A549 (cell line): ENCODE results near the gene TNIP2. TPM values are rescaled to one million over a fixed set of nuclear protein-coding genes. Genes with fewer than 3 reads are reported as not detected.

Experiments used
- ATAC-seq, 2 experiments: fragments of 200-7000 bp in 1 of 2; fragments of >200 bp in 1 of 2; cut with Nextera tagmentation in 1 of 2; cut with Tn5 transposase in 1 of 2; 3 replicates each; pipeline versions ENCODE4 v1.8.0 to v1.9.1; 2018 to 2020; ENCODE audit warnings: mild to moderate bottlenecking in 1 of 2, moderate library complexity in 1 of 2
- CTCF ChIA-PET: fragments of 300-600 bp; sonication (Branson Sonifier 250); formaldehyde crosslinking; extraction: SDS; loops from one replicate; lab custom pipeline; 2021; ENCODE audit warnings: antibody characterized with exemption, inconsistent platforms; lab: Yijun Ruan, JAX
- POLR2A ChIA-PET: fragments of 350-600 bp; formaldehyde crosslinking; extraction: SDS; loops from one replicate; lab custom pipeline; 2021; ENCODE audit warnings: antibody characterized with exemption, inconsistent platforms; lab: Yijun Ruan, JAX
- DNase-seq, 2 experiments: peaks; one replicate each; pipeline versions ENCODE4 v3.0.0 to v3.0.0-alpha.2; 2011 to 2016; ENCODE audit warnings: low read depth in 1 of 2, low spot score in 1 of 2
- FAIRE-seq: peaks from 2 replicates; lab custom pipeline; 2011; peaks lifted over from hg19 to GRCh38; lab: Jason Lieb, UNC
- H3K27ac ChIP-seq, 2 experiments: fragments of >200 bp; sonication (Bioruptor Twin); formaldehyde crosslinking; 3 replicates each; pipeline ENCODE4 v1.5.1; 2016 to 2017
- H3K4me1 ChIP-seq: fragments of >200 bp; sonication (Bioruptor Twin); formaldehyde crosslinking; 3 replicates; pipeline ENCODE4 v1.6.1; 2016
- H3K4me2 ChIP-seq: fragments of >200 bp; sonication (Bioruptor Twin); formaldehyde crosslinking; 3 replicates; pipeline ENCODE4 v1.6.1; 2016
- H3K4me3 ChIP-seq: fragments of >200 bp; sonication (Bioruptor Twin); formaldehyde crosslinking; 3 replicates; pipeline ENCODE4 v1.5.1; 2016
- H3K9me3 ChIP-seq: fragments of >200 bp; sonication (Bioruptor Twin); formaldehyde crosslinking; 3 replicates; pipeline ENCODE4 v1.6.1; 2016
- CEBPB ChIP-seq, 2 experiments: fragments of >200 bp in 1 of 2; sonication (Bioruptor Twin) in 1 of 2; formaldehyde crosslinking in 1 of 2; IDR thresholded peaks; 2 replicates each; pipeline ENCODE4 v1.6.1; 2012 to 2016
- CHD4 ChIP-seq: fragments of 200-600 bp; sonication (generic); IDR thresholded peaks from 2 replicates; pipeline ENCODE4 v1.6.1; 2016; ENCODE audit warnings: antibody characterized with exemption, mild to moderate bottlenecking, borderline replicate concordance
- EHF ChIP-seq: fragments of 250-450 bp; sonication (Bioruptor Pico); IDR thresholded peaks from 2 replicates; pipeline ENCODE4 v1.5.0; 2020; ENCODE audit warnings: mild to moderate bottlenecking
- EHMT2 ChIP-seq: fragments of 200-600 bp; sonication (generic); IDR thresholded peaks from 2 replicates; pipeline ENCODE4 v1.6.1; 2016; ENCODE audit warnings: antibody characterized with exemption, low read depth, mild to moderate bottlenecking, moderate library complexity
- ESRRA ChIP-seq: fragments of 150-350 bp; IDR thresholded peaks from 2 replicates; pipeline ENCODE4 v1.6.1; 2014; ENCODE audit warnings: mild to moderate bottlenecking, low read length, borderline replicate concordance
- FOSB ChIP-seq: fragments of 250-450 bp; sonication (Bioruptor Pico); IDR thresholded peaks from 2 replicates; pipeline ENCODE4 v1.5.0; 2020; ENCODE audit warnings: mild to moderate bottlenecking, moderate library complexity
- FOSL2 ChIP-seq, 2 experiments: fragments of 450-650 bp in 1 of 2; fragments of >200 bp in 1 of 2; sonication (Bioruptor Twin) in 1 of 2; formaldehyde crosslinking; IDR thresholded peaks; 2 replicates each; pipeline versions ENCODE4 v1.5.0 to v1.6.1; 2016 to 2020; ENCODE audit warnings: mild to moderate bottlenecking in 1 of 2, moderate library complexity in 1 of 2
- FOXS1 ChIP-seq: fragments of 250-450 bp; sonication (Bioruptor Pico); IDR thresholded peaks from 2 replicates; pipeline ENCODE4 v1.5.0; 2020; ENCODE audit warnings: mild to moderate bottlenecking, moderate library complexity
- GATA3 ChIP-seq: IDR thresholded peaks from 2 replicates; pipeline ENCODE4 v1.6.1; 2012; ENCODE audit warnings: borderline replicate concordance
- HES2 ChIP-seq: fragments of >200 bp; sonication (Bioruptor Twin); formaldehyde crosslinking; IDR thresholded peaks from 2 replicates; pipeline ENCODE4 v1.6.1; 2016
- HOXA7 ChIP-seq: fragments of 250-450 bp; sonication (Bioruptor Pico); IDR thresholded peaks from 2 replicates; pipeline ENCODE4 v1.5.0; 2020; ENCODE audit warnings: mild to moderate bottlenecking, moderate library complexity
- JUNB ChIP-seq: fragments of >200 bp; sonication (Bioruptor Twin); formaldehyde crosslinking; IDR thresholded peaks from 2 replicates; pipeline ENCODE4 v1.6.1; 2016
- MAFK ChIP-seq: fragments of 450-650 bp; IDR thresholded peaks from 2 replicates; pipeline ENCODE4 v1.6.1; 2014; ENCODE audit not compliant: partially characterized antibody
- MAX ChIP-seq: IDR thresholded peaks from 2 replicates; pipeline ENCODE4 v1.6.1; 2012
- NR3C1 ChIP-seq: fragments of >200 bp; sonication (Bioruptor Twin); formaldehyde crosslinking; IDR thresholded peaks from 3 replicates; pipeline ENCODE4 v1.6.1; 2017
- PHF8 ChIP-seq: fragments of 200-600 bp; sonication (generic); IDR thresholded peaks from 2 replicates; pipeline ENCODE4 v1.6.1; 2016; ENCODE audit warnings: low read depth, mild to moderate bottlenecking, antibody characterized with exemption, moderate library complexity, borderline replicate concordance
- RAD21 ChIP-seq, 2 experiments: fragments of >200 bp in 1 of 2; sonication (Bioruptor Twin) in 1 of 2; formaldehyde crosslinking in 1 of 2; IDR thresholded peaks in 1 of 2; conservative IDR thresholded peaks in 1 of 2; 2 replicates in 1 of 2; 3 replicates in 1 of 2; pipeline ENCODE4 v1.6.1; 2012 to 2018; ENCODE audit warnings: inconsistent platforms in 1 of 2
- RARB ChIP-seq: fragments of 250-450 bp; sonication (Bioruptor Pico); IDR thresholded peaks from 2 replicates; pipeline ENCODE4 v1.8.0; 2021; ENCODE audit warnings: mild to moderate bottlenecking, moderate library complexity
- RFX5 ChIP-seq: fragments of 450-650 bp; IDR thresholded peaks from 2 replicates; pipeline ENCODE4 v1.7.1; 2014; ENCODE audit warnings: antibody characterized with exemption, mild to moderate bottlenecking, moderate library complexity
- SREBF2 ChIP-seq: fragments of 450-650 bp; IDR thresholded peaks from 2 replicates; pipeline ENCODE4 v1.6.1; 2014; ENCODE audit warnings: mild to moderate bottlenecking, moderate library complexity
- ZNF302 ChIP-seq: fragments of 250-450 bp; sonication (Bioruptor Pico); IDR thresholded peaks from 2 replicates; pipeline ENCODE4 v1.9.0; 2021; ENCODE audit warnings: inconsistent platforms, mild to moderate bottlenecking, moderate library complexity
- ZSCAN20 ChIP-seq: fragments of 250-450 bp; sonication (Bioruptor Pico); IDR thresholded peaks from 2 replicates; pipeline ENCODE4 v1.8.0; 2022; ENCODE audit warnings: mild to moderate bottlenecking, moderate library complexity
- WGBS: methylation state at CpG from one replicate; pipeline ENCODE4 v1.1.6; 2017; ENCODE audit errors: missing lambda C conversion rate; 5-methylcytosine and 5-hydroxymethylcytosine counted together
- polyA plus RNA-seq, 4 experiments: library from polyadenylated mRNA; depleted of rRNA in 3 of 4; stranded (reverse); fragments of >200 nt; fragmentation: RNase III in 1 of 4; extraction: RNeasy Plus Mini Kit Qiagen cat#74134 plus additional on column Dnase treatment in 1 of 4; gene quantifications; 2 replicates in 3 of 4; 3 replicates in 1 of 4; pipeline ENCODE4 v1.2.3, GENCODE V29; 2011 to 2017
- TF ChIP-seq, protein P1 (sequence below): fragments of >200 bp; sonication (Bioruptor Twin); formaldehyde crosslinking; IDR thresholded peaks from 3 replicates; pipeline ENCODE4 v1.5.1; 2016
- TF ChIP-seq, protein P2 (sequence below): IDR thresholded peaks from 2 replicates; pipeline ENCODE4 v1.6.1; 2012; ENCODE audit warnings: low read depth, borderline replicate concordance

Gene TNIP2
- polyA plus RNA-seq, 2 of the 4 experiments (the other 2 are of a cell fraction) = 20.0 to 27.9 TPM

GRCh38 chr4:2792711-2793585 lies 36.8 kb upstream of the TNIP2 start, which contains the start of gene SH3BP2:
TSS of gene SH3BP2 (plus strand) at chr4:2793085. CDS start at chr4:2820618, 27,533 bp downstream.
- TF ChIP-seq ZSCAN20 (CRISPR knock-in tag) (no peak), ESRRA (no peak), ZNF302 (no peak), GATA3 (no peak), RFX5 (no peak), NR3C1 (no peak), HOXA7 (no peak), CEBPB (IDR thresholded peaks at IDR 0.05) (no peak), MAX (peak; percentile 88), MAFK (no peak), RAD21 (conservative IDR thresholded peaks at IDR 0.05 in 1 of 2, IDR thresholded peaks at IDR 0.05 in 1 of 2) (no peak), JUNB (no peak), PHF8 (no peak), RARB (CRISPR knock-in tag) (no peak), HES2 (no peak), EHMT2 (no peak)
- TF ChIP-seq, protein P1, sequence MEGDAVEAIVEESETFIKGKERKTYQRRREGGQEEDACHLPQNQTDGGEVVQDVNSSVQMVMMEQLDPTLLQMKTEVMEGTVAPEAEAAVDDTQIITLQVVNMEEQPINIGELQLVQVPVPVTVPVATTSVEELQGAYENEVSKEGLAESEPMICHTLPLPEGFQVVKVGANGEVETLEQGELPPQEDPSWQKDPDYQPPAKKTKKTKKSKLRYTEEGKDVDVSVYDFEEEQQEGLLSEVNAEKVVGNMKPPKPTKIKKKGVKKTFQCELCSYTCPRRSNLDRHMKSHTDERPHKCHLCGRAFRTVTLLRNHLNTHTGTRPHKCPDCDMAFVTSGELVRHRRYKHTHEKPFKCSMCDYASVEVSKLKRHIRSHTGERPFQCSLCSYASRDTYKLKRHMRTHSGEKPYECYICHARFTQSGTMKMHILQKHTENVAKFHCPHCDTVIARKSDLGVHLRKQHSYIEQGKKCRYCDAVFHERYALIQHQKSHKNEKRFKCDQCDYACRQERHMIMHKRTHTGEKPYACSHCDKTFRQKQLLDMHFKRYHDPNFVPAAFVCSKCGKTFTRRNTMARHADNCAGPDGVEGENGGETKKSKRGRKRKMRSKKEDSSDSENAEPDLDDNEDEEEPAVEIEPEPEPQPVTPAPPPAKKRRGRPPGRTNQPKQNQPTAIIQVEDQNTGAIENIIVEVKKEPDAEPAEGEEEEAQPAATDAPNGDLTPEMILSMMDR = no peak
- TF ChIP-seq, protein P2, sequence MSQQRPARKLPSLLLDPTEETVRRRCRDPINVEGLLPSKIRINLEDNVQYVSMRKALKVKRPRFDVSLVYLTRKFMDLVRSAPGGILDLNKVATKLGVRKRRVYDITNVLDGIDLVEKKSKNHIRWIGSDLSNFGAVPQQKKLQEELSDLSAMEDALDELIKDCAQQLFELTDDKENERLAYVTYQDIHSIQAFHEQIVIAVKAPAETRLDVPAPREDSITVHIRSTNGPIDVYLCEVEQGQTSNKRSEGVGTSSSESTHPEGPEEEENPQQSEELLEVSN = peak; percentile 89
- CTCF ChIA-PET = interaction anchor here (0.8 kb wide), 1 partner anchor 34 kb away, joined by 5 read pairs; no protein-coding TSS in a partner anchor

GRCh38 chr4:2792396-2792710 lies 36.2 kb upstream of the TNIP2 start:
- ChIA-PET POLR2A (no interaction called here), CTCF (interaction anchor here (0.8 kb wide), 1 partner anchor 34 kb away, joined by 5 read pairs; no protein-coding TSS in a partner anchor)
- H3K4me1 ChIP-seq = peaks cover 41% of the 10 kb centered on the region
- H3K4me2 ChIP-seq = peak overlapping the region; percentile 100
- no peaks in the 10 kb centered on the region for H3K9me3 ChIP-seq
- no peak overlapping the region for H3K4me3 ChIP-seq
- DNase-seq (no peak), ATAC-seq (no peak), FAIRE-seq (no peak)
- H3K27ac ChIP-seq = peak overlapping the region in 1 of 2 experiments; percentile 88; a peak in 3 of 6 replicates
- no peak for TF ChIP-seq FOSL2 (IDR thresholded peaks at IDR 0.05)
- no peak for TF ChIP-seq FOSL2 (CRISPR knock-in tag; IDR thresholded peaks at IDR 0.05)
- TF ChIP-seq, protein P1 = no peak
- TF ChIP-seq ZNF302 = no peak
- TF ChIP-seq EHF (CRISPR knock-in tag) = no peak
- TF ChIP-seq FOSB (CRISPR knock-in tag) = no peak
- no peak for TF ChIP-seq CHD4
- TF ChIP-seq SREBF2 = no peak
- no peak for TF ChIP-seq FOXS1 (CRISPR knock-in tag)
- no peak for TF ChIP-seq RFX5
- no peak for TF ChIP-seq ZSCAN20 (CRISPR knock-in tag)
- 60% methylated on average over 4 of the region's 8 CpGs for WGBS

More at GRCh38 chr4:2792711-2793585, 36.8 kb upstream of the TNIP2 start, which contains the start of gene SH3BP2:
- DNase-seq (peak; percentile 47 to 56), ATAC-seq (peak; percentile 43 to 56; a peak in 5 of 6 replicates), FAIRE-seq (no peak)
- Histone ChIP-seq H3K27ac (peak within 1 kb of the TSS; percentile 86 to 88), H3K4me3 (peak within 1 kb of the TSS; percentile 73), H3K9me3 (no peaks in the 10 kb centered on the region), H3K4me2 (peak within 1 kb of the TSS; percentile 100), H3K4me1 (peaks cover 41% of the 10 kb centered on the region)
- WGBS = 92% methylated on average over 6 of the region's 104 CpGs
- POLR2A ChIA-PET = no interaction called here
